Activated CD4-positive, CD25-positive, alpha-beta regulatory T cell treated with anti-CD3 and anti-CD28 coated beads, Interleukin-2, amount 50 U/mL, for 24 hours (primary cell): ENCODE results near the gene TMEM117.
"Not testable (repeated sequence)": the region's sequence is repeated elsewhere in the genome, so short reads cannot be mapped to it uniquely, and the experiment has no call there.

Experiments used
- ATAC-seq, 2 donors: fragments of 150-1000 bp; cut with Tn5 transposase; one replicate each; pipeline ENCODE4 v1.10.0; 2021; ENCODE audit warnings: mild to moderate bottlenecking in 1 of 2, moderate library complexity in 1 of 2

The TMEM117 gene

DNA sequence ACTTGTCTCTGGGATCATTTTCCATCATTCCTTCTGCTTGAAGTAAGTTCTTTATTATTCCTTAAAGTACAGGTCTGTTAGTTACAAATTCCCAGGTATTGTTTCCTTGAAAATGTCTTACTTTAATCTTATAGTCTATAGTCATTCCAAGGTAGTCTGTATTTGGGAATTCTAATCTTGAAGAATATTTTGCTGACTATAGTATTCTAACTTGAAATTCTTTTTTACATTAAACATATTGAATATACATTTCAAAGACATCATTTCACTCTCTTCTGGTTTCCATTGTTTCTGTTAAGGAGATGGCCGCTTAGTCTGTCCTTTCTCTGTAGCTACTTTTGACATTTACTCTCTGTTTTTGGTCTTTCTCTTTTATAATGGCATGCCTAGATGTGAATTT is 399.8 kb downstream of the TMEM117 start:
- no peak for ATAC-seq

DNA sequence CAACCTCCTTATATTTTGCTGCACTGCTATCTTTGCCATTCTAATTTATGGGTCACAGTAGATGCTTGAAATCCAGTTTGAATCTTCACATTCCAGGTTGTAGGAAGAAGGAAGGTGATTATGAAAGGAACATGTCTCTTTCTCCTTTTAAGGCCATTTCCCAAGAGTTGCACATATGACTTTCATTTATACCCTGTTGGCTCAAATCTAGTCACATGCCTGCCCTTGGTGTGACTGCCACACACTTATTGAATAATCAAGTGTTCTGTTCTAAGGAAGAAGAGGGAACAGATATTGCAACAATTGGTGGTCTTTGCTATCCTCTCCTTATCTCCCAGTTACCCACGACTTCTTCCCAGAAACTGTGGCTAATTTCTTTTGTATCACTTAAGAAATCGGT is 404.3 kb downstream of the TMEM117 start:
- ATAC-seq, result no peak

DNA sequence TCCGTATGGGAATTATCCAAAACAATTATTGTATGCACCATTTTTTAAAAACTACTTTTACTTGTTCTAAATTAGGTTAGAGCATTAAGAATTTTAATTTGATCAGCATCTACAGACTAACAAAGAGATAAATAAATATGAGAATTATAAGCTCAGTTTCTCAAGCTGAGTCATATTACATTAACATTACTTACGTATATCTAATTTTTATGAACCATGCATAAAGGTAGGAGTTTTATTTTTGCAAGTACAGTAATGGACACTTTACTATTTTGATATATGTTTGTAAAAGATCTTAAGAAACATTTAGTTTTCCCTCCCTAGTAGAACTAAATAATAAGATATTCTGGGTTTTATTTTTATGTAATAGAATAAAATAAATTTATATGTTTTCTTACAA is 410.1 kb downstream of the TMEM117 start:
- no peak for ATAC-seq

GRCh38 chr12:44246482-44247105 is 410.7 kb downstream of the TMEM117 start:
- ATAC-seq, result no peak

DNA sequence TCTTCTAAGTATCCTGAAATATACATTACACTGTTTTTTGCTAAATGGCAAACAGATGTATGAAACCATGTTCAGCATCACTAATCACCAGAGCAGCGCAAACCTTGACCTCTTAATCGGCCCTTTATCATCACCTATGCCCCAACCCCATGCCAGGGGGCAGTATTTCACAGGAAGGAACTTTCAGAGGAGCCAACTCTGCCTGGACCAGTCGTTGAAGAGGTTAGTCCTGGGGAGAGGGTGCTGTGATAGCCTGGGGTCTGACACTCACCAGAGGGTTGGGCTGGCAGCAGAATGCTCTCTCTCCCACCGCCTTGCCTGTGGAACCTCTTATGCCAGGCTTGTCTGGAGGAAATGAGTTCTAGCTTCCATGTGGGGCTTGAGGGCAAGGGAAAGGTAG is 411.7 kb downstream of the TMEM117 start:
- ATAC-seq, result no peak

DNA sequence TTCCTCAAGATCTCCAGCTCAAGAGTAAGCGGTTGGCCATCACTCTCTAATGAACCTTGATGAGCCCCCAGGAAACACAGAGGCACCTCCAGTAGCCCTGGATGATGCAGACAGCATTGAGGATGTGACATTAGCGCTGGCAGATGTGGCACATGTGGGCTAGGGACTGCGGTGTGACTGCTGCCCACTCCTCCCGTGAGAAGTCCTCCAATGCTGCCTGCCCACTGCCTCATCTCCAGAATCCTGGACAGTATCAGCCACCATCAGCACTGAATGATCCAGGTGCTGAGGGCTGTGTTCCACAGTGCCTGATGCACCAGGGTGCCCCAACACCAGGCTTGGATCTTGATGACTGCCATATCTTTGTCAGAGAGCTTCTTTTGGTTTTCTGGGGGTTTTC is 412.6 kb downstream of the TMEM117 start:
- ATAC-seq, result no peak

DNA sequence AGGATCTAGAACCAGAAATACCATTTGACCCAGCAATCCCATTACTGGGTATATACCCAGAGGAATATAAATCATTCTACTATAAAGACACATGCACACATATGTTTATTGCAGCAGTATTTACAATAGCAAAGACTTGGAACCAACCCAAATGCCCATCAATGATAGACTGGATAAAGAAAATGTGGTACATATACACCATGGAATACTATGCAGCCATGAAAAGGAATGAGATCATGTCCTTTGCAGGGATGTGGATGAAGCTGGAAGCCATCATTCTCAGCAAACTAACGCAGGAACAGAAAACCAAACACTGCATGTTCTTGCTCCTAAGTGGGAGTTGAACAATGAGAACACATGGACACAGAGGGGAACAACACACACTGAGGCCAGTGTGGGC is 414.6 kb downstream of the TMEM117 start:
- ATAC-seq, result not testable (repeated sequence)

GRCh38 chr12:44253338-44253856 is 417.5 kb downstream of the TMEM117 start:
- ATAC-seq, result no peak

DNA sequence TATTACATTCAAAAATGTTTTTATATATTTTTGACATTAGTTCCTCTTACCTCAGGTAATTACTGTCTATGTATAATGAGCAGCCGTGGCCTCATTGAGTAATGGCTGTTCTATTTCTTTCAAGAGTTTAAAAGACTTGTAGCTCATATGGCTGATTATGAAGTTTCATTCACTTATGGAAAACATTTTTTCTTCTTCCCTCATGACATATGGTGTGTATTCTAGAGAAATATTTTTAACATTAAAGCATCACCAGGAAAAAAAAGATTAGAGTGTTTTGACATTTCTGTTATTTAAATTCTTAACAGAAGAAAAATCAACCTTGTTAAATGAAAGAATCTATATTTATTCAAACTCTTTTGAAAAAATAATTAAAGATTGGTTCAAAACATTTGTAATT is 422.4 kb downstream of the TMEM117 start:
- no peak for ATAC-seq

DNA sequence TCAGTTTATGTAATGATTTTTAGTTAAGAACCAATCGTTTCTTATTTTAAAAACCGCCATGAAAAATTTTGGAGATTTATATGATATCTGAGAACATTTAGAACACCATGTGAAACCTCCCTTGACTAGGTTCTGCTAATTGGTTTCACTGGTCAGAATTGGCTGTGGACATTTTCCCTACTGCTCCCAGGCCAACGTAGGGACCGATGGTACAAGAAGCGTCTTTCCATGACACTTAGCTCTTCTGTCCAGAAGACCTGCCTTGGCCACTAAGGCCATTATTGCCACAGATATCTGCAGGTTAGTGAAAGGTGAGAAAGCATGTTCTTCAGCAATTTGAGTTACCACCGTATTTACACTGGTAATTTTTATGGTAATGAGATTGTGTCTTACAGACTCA is 424.0 kb downstream of the TMEM117 start:
- ATAC-seq, result no peak

- ATAC-seq, result no peak
Observed at GRCh38 chr12:44260581-44260980, 424.7 kb downstream of the TMEM117 start.

DNA sequence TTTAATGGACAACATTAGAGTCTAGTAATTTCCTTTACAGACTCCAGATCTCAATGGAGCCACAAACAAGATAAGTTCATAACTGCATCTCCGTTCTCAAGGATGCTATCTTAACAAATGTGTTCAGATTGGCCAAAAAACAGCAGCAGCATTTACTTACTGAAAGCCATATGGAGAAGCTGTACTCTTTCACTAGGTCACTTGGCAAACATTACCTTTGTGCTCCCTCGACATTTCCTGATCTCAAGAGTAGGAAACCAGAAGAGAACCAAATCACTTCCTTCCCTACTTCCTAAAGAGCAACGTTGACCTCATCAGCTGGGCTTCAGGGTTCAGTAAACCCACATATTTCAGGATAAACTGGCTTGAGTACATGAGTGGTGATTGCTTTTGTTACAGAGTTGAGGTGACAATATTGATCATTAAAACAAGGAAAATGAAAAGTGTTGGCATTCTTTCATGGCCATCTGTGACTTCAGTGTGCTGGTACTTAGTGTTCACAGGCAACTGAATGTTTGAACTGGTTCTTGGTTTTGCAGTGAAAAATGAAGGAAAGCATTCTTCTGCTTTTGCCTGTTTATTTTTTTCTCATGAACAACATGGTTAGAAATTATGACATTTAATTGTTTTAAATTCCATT is 449.6 kb downstream of the TMEM117 start:
- ATAC-seq, result no peak

DNA sequence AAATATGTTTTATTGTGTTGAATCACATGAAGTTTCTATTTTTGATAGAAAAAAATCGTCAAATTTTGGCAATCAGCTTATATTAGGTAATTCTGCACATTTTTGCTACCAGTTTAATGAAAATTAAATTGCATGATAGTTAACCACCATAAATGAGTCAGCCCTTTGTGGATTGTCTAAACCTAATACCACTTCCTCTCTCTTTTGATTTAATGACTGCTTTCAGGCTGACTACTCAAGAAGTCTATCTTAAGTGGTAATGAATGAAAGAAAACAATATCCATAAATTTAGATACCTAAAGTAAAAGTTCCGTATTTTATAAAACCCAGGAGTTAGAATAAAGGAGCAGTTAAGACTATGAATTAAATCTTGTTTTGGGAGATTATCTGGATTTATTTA is 450.5 kb downstream of the TMEM117 start:
- ATAC-seq, result peak; percentile 67 to 76

GRCh38 chr12:44286821-44287505 is 451.1 kb downstream of the TMEM117 start:
- no peak for ATAC-seq

- no peak for ATAC-seq
Observed at GRCh38 chr12:44287545-44287944, 451.7 kb downstream of the TMEM117 start.

DNA sequence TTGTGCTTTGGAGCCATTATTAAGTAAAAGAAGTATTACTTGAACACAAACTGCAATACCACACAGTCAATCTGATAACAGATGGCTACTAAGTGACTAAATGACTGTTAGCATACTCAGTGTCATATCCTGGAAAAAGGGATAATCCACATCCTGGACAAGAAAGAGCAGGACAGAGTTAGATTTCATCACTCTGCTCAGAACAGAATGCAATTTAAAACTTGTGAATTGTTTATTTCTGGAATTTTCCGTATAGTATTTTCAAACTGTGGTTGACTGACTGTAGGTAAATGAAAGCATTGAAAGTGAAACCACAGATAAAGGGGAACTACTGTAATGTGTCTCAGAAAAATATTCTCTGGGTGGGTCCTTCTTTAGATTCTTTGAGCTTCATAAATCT is 458.8 kb downstream of the TMEM117 start:
- ATAC-seq, result no peak

DNA sequence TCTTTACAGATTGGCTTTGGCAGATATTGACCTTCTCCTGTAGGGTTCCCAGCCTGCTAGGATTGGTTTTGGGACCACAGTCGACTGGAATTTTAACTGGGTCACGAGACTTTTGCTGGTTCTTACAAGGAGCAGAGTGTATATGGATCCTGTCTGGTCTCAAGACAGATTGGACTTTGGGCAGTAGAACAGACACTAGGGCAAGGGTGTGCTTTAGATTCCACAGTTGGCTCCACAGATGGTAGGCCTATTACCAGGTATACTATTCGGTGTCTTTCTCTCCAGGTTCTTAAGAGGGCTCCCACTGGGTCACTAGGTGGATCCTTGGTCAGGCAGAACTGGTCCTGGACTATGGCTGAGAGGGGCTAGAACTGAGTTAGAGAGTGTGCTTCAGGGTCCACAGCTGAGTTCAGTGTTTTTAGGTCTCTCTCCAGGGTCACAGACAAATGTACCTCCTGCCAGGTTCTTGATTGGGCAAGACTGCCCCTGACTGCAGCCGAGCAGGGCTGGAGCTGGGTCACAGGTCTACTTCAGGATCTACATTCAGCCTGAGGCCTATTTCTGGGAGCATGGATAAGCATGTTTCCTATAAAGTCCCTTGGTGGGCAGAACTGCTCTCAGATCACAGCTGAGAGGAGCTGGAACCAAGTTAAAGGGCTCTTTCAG is 460.2 kb downstream of the TMEM117 start:
- no peak for ATAC-seq

DNA sequence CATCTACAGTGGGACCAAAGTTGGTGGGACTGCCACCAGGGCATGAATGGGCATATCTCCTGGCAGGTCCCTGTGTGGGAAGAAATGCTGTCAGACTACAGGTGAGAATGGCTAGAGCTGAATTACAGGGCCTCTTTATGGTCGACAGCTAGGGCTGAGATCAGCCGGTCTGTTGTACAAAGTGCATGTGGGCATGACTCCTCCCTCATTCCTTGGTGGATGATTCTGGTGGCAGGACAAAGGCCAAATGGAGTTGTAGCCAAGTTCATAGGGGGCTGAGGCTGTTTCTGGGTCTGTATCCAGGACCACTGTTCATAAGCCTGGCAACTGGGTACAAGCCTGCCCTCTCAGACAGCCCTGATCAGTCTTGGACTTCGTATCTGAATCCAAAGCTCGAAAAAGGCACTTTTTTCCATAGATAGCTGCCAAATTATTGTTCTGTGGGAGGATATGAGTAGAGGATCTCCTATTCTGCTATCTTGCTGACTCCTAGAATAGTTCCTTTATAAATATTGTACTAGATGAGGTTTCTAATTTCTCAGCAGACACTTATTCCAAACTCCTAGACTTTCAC is 460.8 kb downstream of the TMEM117 start:
- no peak for ATAC-seq

GRCh38 chr12:44299524-44299923 is 463.6 kb downstream of the TMEM117 start:
- no peak for ATAC-seq

DNA sequence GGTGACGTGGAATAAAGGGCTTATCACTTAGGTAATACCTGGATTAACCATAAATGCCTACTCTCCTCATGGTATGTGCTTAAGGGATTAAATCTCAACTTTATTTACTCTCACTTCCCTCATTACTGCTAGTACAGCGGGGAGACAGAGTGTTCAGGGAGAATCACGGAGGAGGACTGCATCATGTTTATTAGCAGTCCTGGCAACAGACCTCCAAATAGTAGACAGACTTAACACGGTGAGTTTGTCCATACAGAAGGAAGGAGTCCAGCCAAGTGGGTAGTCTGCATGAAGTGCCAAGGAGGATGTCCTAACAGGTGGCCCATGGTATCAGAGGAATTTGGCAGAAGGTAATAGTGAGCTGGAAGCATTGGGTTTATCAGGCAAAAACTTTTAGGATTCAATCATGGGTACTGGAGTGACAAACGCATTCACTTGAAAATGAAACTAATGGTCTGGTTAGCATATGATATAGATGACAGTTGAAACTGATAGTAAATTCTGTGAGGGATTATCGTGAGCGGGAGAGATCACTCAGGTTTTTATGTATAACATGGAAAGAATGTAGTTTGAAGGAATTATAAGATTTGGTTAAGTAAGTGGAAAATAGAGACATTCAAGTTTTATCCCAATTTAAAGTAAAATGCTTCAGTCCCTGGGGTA is 471.8 kb downstream of the TMEM117 start:
- ATAC-seq, result no peak

- no peak for ATAC-seq
Observed at GRCh38 chr12:44313188-44313587, 477.3 kb downstream of the TMEM117 start.

DNA sequence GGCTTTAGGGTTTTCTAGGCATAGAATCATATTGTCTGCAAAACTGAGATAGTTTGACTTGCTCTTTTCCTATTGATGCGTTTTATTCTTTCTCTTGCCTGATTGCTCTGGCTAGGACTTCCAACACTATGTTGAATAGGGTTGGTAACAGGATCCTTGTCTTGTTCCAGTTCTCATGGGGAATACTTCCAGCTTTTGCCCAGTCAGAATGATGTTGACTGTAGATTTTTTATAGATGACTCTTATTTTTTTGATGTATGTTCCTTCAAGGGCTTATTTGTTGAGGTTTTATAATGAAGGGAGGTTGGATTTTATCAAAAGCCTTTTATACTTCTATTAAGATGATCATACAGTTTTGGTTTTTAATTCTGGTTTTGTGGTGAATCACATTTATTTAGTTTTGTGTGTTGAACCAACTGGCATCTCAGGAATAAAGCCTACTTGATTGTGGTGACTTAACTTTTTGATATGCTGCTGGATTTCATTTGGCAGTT is 478.2 kb downstream of the TMEM117 start:
- no peak for ATAC-seq
